Measurements from ENCODE around the gene GRK5. TPM values are rescaled to one million over a fixed set of nuclear protein-coding genes. Genes with fewer than 3 reads are reported as not detected.

Gene GRK5
- total and polyA plus RNA-seq, 8 donors = 10.9 to 95.9 (median 34.0) TPM

GRCh38 chr10:119216127-119216526 is 8.8 kb downstream of the GRK5 start:
- no peak for TF ChIP-seq EP300 (IDR thresholded peaks at IDR 0.05)
- TF ChIP-seq CTCF (IDR thresholded peaks at IDR 0.05) = no peak
- TF ChIP-seq POLR2AphosphoS5 (IDR thresholded peaks at IDR 0.05) = no peak
- no peak for TF ChIP-seq POLR2A (IDR thresholded peaks at IDR 0.05)
- H3K4me1 ChIP-seq = peaks cover 32 to 81% (median 65%) of the 10 kb centered on the region in 4 donors
- DNase-seq = no peak
- intact Hi-C loops (cut with DNase I; ENCODE audit: low total_unique reads) = no loop called here
- H3K27ac ChIP-seq = peak overlapping the region in 2 of 5 donors; percentile 25 to 91
- H3K27me3 ChIP-seq = no peaks in the 10 kb centered on the region
- no peak overlapping the region for H3K4me3 ChIP-seq
- WGBS, 5 donors = 62 to 82% (median 69%) methylated on average over 5 of the region's 5 CpGs
- H3K9me3 ChIP-seq = no peaks in the 10 kb centered on the region
- H3K36me3 ChIP-seq = peaks cover 0 to 6% (median 0%) of the 10 kb centered on the region in 4 donors

- intact Hi-C loops (cut with DNase I; ENCODE audit: low total_unique reads) = no loop called here
- no peaks in the 10 kb centered on the region for H3K9me3 ChIP-seq
- 91 to 95% (median 92%) methylated on average over 7 to 9 of the region's 9 CpGs for WGBS, 5 donors
- no peak overlapping the region for H3K4me3 ChIP-seq
- DNase-seq = no peak
- peaks cover 0 to 6% (median 0%) of the 10 kb centered on the region in 4 donors for H3K36me3 ChIP-seq
- peaks cover 33 to 81% (median 64%) of the 10 kb centered on the region in 4 donors for H3K4me1 ChIP-seq
- H3K27ac ChIP-seq = peak overlapping the region in 4 of 5 donors; percentile 42 to 91 (median 68)
- TF ChIP-seq POLR2AphosphoS5 (IDR thresholded peaks at IDR 0.05) = no peak
- no peak for TF ChIP-seq EP300 (IDR thresholded peaks at IDR 0.05)
- TF ChIP-seq POLR2A (IDR thresholded peaks at IDR 0.05) = no peak
- TF ChIP-seq CTCF (IDR thresholded peaks at IDR 0.05) = no peak
- H3K27me3 ChIP-seq = no peaks in the 10 kb centered on the region
Observed at GRCh38 chr10:119217401-119217800, 10.0 kb downstream of the GRK5 start.

GRCh38 chr10:119217991-119218490 is 10.7 kb downstream of the GRK5 start:
- DNase-seq = peak in 1 of 2 donors; percentile 48
- Histone ChIP-seq H3K36me3 (peaks cover 0 to under 1% (median 0%) of the 10 kb centered on the region in 4 donors), H3K9me3 (no peaks in the 10 kb centered on the region), H3K27me3 (no peaks in the 10 kb centered on the region), H3K4me1 (peaks cover 37 to 81% (median 64%) of the 10 kb centered on the region in 4 donors), H3K4me3 (no peak overlapping the region), H3K27ac (peak overlapping the region in 4 of 5 donors; percentile 35 to 91 (median 84))
- intact Hi-C loops (cut with DNase I; ENCODE audit: low total_unique reads) = no loop called here
- TF ChIP-seq POLR2A (IDR thresholded peaks at IDR 0.05) = no peak
- TF ChIP-seq EP300 (IDR thresholded peaks at IDR 0.05) = no peak
- no peak for TF ChIP-seq CTCF (IDR thresholded peaks at IDR 0.05)
- TF ChIP-seq POLR2AphosphoS5 (IDR thresholded peaks at IDR 0.05) = peak in 2 of 3 donors; percentile 27 to 30
- WGBS, 5 donors = 58 to 74% (median 63%) methylated on average over 4 of the region's 4 CpGs

- Histone ChIP-seq H3K4me1 (peaks cover 55 to 87% (median 66%) of the 10 kb centered on the region in 4 donors), H3K27me3 (no peaks in the 10 kb centered on the region), H3K9me3 (no peaks in the 10 kb centered on the region), H3K4me3 (no peak overlapping the region), H3K27ac (peak overlapping the region in 4 of 5 donors; percentile 73 to 91 (median 84)), H3K36me3 (no peaks in the 10 kb centered on the region)
- TF ChIP-seq POLR2AphosphoS5 (IDR thresholded peaks at IDR 0.05) = no peak
- no peak for TF ChIP-seq EP300 (IDR thresholded peaks at IDR 0.05)
- TF ChIP-seq POLR2A (IDR thresholded peaks at IDR 0.05) = no peak
- TF ChIP-seq CTCF (IDR thresholded peaks at IDR 0.05) = no peak
- 71 to 78% (median 74%) methylated on average over 5 of the region's 5 CpGs for WGBS, 5 donors
- no peak for DNase-seq
- intact Hi-C loops (cut with DNase I; ENCODE audit: low total_unique reads) = no loop called here
Observed at GRCh38 chr10:119219871-119220270, 12.5 kb downstream of the GRK5 start.
